HG02798 (cell line): ENCODE data around the gene MRTFA.

ENCODE experiments used
- ATAC-seq: cut with Tn5 transposase; IDR thresholded peaks from one replicate; pipeline ENCODE4 v1.9.1; 2021; ENCODE audit warnings: mild to moderate bottlenecking; ENCODE audit not compliant: unreplicated experiment, poor library complexity

The MRTFA gene

DNA sequence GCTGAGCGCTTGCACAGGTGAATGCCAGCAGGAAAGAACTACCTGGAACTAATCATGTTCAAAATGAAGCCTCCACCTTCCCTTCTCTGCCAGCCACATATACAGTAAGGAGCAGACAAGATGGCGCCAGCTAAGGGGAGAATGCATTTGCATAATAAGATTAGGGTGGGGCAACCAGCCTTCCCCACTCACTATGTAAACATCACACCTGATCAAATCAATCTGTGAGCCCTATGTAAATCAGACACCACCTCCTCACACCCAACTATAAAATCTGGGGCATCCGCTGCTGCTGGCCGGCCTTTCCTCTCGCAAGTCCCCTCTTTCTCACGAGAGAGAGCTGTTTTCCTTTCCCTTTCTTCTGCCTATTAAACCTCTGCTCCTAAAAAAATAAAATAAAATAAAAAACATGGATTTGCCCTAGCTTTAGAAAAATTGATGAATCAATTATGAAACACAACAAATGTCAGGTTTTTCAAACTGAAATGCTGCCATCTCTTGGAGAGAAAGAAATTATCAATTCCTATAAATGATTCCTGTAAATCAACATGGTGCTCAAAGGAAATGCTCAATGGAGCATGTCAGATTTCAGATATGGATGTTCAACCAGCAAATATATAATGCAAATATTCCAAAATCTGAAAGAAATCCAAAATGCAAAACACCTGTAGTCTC is 157.3 kb downstream of the MRTFA start:
- ATAC-seq: no peak

- ATAC-seq: no peak
Observed at GRCh38 chr22:40478338-40479125, 158.0 kb downstream of the MRTFA start.

DNA sequence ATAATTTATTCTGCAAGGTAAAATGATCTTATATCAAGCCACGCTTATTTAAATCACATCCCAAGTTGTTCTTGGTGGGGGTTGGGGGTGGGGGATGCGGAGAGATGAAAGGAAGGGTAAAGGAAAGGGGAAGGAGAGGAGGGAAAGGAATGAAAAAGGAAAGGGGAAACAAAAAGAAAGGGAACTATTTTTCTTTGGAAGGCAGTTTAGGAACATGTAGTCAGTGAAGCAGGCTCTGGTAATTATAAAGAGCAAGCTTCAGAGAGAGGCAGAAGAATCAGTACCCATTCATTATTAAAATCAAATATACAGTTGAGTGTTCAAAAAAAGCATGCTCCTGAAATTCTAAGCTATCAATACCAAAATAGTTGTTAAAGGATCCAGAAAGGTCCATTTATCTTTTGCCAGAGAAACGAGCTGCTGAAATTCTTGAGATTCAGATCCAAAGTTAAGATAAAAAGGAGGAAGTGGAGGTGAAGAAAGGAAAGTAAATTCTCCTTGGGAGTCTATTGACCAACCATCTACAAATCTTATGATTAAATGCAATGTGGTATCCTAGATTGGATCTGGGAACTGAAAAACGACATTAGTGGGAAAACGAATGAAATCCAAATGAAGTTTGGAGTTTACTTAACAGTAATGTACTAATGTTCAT is 158.7 kb downstream of the MRTFA start:
- no peak for ATAC-seq

DNA sequence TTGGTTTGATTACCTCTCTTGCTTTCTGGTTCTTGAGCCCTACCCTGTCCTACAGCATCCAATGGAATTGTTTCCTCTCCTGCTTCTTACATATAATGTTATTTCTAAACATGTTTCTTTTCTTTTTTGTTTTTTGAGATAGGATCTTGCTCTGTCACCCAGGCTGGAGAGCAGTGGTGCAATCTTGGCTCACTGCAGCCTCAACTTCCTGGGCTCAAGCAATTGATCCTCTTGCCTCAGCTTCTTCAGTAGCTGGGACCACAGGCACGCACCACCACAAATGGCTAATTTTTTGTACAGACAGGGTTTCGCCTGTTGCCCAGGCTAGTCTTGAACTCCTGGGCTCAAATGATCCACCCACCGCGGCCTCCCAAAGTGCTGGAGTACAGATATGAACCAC is 160.2 kb downstream of the MRTFA start:
- ATAC-seq: no peak

GRCh38 chr22:40473703-40474102 is 162.8 kb downstream of the MRTFA start:
- no peak for ATAC-seq

- no peak for ATAC-seq
Observed at GRCh38 chr22:40472579-40472978, 163.9 kb downstream of the MRTFA start.

- ATAC-seq: no peak
Observed at GRCh38 chr22:40472051-40472450, 164.5 kb downstream of the MRTFA start.

DNA sequence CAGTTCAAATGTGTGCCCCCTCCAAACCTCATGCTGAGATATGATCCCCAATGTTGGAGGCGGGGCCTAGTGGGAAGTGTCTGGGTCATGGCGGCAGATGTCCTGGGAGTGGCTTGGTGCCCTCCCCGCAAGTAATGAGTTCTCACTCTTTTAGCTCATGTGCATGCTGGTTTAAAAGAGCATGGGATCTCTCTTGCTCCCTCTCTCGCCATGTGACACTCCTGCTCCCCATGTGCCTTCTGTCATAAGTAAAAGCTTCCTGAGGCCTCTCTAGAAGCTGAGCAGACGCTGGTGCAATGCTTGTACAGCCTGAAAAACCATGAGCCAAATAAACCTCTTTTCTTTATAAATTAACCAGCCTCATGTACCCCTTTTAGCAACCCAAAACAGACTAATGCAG is 167.3 kb downstream of the MRTFA start:
- no peak for ATAC-seq

DNA sequence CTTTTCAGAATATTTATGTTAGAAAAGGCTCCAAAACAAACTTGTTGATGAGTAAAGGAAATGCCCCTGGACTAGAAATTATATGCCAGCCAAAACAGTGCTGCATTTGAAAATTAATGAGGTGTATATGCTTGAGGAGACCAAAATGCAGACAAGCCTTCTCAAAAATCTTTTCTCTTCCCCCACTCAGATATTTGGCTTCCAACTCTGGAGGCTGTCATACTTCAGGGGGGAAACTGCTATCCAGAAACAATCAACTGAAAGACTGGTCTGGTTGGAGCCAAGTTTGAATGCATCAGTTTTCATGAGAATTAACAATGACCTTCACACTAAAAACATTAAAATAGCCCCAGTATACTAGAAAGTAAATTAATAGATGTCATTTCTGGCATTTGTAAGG is 167.9 kb downstream of the MRTFA start:
- no peak for ATAC-seq

- ATAC-seq: no peak
Observed at GRCh38 chr22:40466976-40467375, 169.5 kb downstream of the MRTFA start.

- ATAC-seq: no peak
Observed at GRCh38 chr22:40463683-40464082, 172.8 kb downstream of the MRTFA start.

DNA sequence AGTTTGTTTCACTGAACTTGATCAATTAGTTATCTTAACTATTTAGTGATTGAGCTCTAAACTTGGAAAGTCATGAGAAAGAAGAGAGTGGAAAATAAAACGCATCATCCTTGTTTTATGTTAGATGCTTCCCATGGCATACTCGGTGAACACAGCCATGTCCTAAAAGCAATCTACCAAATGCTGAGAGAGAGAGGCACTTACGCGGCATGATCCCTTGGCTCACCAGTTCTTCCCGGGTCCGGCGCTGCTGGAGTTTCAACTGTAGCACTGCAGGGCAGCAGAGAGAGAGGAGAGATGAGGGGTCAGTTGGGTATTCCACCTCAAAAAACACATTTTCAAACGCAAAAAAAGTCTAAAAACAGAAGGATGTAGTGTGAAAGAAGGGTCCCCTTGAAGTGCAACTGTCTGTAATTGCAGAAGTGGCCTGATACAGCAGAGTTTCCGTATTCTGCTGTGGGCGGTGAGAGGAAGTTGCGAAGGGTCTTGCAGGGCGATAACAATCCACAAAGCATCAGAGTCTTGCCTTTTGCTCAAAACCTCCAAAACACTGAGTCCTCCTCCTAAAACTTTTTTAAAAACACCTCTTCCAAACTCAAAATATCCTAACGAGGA is 173.4 kb downstream of the MRTFA start:
- ATAC-seq: peak; percentile 58

- no peak for ATAC-seq
Observed at GRCh38 chr22:40462195-40462984, 174.1 kb downstream of the MRTFA start.

- no peak for ATAC-seq
Observed at GRCh38 chr22:40453671-40454070, 182.8 kb downstream of the MRTFA start.

- ATAC-seq: no peak
Observed at GRCh38 chr22:40452730-40453487, 183.6 kb downstream of the MRTFA start.

- ATAC-seq: no peak
Observed at GRCh38 chr22:40451210-40451609, 185.3 kb downstream of the MRTFA start.

DNA sequence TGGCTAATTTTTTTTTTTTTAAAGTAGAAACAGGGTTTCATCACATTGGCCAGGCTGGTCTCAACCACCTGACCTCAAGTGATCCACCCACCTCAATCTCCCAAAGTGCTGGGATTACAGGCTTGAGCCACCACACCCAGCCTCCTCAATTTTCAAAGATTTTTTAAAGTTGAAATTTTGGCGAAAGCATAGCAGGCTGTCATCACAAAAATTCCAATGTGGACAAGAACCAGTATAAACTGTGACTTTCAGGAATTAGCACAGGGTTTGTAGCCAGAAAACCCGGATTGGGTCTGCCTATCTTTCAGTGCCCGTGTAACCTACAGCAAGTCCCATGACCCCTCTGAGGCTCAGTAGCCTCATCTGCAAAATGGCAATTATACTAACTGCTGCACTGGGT is 185.9 kb downstream of the MRTFA start:
- no peak for ATAC-seq

DNA sequence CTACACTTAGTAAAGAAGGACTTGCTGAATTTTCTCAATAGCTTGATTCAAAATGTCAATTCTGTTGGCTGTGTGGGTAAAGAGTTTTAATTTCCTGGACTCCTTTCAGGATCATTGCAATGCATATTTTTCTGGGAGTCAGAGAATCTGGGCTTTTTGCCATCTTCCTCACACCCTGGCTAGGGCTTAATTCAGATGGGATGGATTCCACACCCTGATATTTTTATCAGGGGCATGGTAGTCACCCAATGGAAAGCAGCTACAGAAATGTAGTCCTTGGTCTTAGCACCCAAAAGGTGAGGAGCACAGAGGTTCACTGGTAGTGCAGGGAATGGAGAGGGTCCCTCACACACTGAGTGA is 186.9 kb downstream of the MRTFA start:
- ATAC-seq: no peak

GRCh38 chr22:40446203-40446602 is 190.3 kb downstream of the MRTFA start:
- no peak for ATAC-seq
